Activated CD4-positive, alpha-beta T cell treated with anti-CD3 and anti-CD28 coated beads, Interleukin-10, Interleukin-2, amounts not matched to agents 100 ng/mL and 50 ng/mL, durations not matched to agents 16 hours and 8 hours (primary cell): ENCODE data around the gene IRF3.
A peak's percentile ranks its signal among the peaks of the same experiment; 100 is the strongest.

Experiments used
- DNase-seq: peaks from one replicate; pipeline ENCODE4 v3.0.0-alpha.2; 2020

IRF3 gene, protein sequence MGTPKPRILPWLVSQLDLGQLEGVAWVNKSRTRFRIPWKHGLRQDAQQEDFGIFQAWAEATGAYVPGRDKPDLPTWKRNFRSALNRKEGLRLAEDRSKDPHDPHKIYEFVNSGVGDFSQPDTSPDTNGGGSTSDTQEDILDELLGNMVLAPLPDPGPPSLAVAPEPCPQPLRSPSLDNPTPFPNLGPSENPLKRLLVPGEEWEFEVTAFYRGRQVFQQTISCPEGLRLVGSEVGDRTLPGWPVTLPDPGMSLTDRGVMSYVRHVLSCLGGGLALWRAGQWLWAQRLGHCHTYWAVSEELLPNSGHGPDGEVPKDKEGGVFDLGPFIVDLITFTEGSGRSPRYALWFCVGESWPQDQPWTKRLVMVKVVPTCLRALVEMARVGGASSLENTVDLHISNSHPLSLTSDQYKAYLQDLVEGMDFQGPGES

DNA sequence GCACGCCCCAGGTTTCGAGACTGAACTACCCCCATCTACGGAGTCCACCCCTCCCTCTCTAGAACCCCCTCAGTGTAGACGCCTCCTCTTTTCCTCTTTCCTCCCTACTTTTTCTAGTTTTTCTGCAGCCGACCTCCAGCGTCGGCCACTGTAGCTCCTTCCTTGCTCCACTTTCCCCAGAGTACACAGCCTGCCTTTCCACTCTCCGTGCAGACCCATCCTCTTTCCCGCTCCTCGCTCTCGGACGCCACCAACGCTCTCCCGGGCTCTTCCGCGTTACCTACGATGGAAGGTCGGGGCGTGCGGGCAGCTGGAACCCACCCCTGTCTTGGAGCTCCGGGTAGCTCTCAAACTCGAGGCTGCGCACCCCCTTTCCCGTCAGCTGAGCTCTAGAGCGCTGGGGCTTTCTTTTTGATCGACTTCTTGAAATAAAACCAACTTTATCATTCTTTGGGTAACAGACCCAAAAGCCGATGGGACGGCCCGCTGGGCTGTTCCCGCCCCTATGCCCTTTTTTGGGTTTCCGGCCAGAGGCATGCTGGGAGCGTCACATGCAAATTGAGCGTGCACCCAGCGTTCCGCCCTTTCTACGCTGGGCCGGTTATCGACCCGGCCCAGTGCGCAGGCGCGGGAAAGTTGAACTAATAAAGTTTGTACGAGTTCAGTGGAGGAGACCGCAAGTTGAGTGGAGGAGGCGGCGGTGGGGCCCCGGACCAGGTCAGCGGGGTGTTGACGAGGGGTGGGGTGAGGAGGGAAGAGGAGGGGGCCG, at the start of gene IRF3, which contains the start of gene BCL2L12:
Gene IRF3 (minus strand): TSS at position 507 of the 769 bp plus-strand sequence. CDS start 1,019 bp downstream, outside the sequence.
Gene BCL2L12 (plus strand): TSS at position 583 of the 769 bp plus-strand sequence. CDS start 760 bp downstream, outside the sequence.
- DNase-seq, result peak; percentile 99

- no peak for DNase-seq
Observed at GRCh38 chr19:49713236-49713845, 47.7 kb upstream of the IRF3 start.

DNA sequence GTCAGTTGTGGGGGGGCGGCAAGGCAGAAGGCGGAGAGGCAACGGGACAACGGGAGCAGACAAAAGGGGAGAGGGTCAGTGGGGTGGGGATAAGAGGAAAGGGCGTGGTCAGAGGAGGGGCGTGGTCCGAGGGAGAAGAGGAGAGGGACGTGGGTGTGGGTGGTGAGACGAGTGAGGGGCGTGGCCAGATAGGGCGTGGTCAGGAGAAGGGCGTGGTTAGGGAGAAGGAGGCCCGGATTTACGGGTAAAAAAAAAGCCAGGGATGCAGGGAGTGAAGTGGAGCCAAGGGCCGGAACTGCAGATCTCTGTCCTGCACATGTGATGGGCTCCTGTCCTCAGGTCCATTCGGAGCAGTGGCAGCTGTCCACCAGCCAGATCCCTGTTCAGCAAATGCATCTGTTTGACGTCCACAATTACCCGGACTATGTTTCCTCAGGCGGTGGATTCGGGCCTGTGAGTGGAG, 46.8 kb upstream of the IRF3 start:
- no peak for DNase-seq

DNA sequence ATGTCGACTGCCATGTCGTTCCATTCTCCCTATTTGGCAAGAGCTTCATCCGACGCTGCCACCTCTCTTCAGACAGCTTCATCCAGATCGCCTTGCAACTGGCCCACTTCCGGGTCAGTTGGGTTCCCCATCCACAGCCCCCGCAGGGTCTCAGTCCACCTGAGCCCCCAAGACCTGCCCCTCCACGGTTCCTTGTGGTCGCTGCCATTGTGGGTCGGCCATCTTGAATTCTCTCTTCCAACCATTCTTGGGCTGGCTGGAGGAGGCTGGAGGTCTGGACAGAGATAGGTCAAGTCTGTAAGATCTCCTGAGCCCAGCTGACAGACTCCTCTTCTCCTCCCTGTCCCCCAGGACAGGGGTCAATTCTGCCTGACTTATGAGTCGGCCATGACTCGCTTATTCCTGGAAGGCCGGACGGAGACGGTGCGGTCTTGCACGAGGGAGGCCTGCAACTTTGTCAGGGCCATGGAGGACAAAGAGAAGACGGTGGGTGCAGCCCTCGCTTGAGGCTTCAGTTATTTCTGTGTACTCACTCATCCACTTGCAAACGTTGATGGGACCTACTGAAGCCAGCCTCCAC, 44.8 kb upstream of the IRF3 start:
- no peak for DNase-seq

DNA sequence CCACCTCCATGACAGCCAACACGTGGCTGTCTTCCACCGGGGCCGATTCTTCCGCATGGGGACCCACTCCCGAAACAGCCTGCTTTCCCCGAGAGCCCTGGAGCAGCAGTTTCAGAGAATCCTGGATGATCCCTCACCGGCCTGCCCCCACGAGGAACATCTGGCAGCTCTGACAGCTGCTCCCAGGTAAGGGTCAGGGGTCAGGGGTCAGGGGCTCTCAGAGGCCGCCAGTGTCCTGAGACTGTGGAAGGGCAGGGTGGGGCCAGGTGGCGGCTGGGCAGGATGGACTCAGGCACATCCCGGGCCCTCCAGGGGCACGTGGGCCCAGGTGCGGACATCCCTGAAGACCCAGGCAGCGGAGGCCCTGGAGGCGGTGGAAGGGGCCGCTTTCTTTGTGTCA, 40.3 kb upstream of the IRF3 start:
- no peak for DNase-seq

DNA sequence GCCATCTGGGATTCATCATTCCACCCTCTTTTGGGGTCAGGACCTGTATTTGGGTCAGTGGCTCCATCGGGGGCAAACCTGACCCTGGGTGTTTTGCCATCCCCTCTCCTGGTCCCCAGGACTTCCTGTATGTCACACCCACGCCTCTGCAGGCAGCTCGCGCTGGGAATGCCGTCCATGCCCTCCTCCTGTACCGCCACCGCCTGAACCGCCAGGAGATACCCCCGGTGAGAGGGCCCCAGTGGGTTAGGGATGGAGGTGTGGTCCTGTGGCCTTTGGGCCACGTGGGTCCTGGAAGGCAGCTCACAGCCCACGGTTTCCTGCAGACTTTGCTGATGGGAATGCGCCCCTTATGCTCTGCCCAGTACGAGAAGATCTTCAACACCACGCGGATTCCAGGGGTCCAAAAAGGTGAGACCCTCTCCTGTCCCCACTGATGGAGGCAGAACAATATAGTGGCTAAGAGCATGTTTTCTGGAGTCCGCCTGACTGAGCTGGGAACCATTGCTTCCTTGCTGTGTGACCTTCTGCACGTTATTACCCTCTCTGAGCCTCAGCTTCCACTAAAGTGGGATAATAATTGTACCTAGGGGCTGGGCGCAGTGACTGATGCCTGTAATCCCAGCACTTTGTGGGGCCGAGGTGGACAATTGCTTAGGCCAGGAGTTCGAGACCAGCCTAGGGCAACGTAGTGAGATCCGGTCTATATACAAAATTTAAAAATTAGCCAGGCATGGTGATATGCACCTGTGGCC, 39.4 kb upstream of the IRF3 start:
- DNase-seq, result no peak

DNA sequence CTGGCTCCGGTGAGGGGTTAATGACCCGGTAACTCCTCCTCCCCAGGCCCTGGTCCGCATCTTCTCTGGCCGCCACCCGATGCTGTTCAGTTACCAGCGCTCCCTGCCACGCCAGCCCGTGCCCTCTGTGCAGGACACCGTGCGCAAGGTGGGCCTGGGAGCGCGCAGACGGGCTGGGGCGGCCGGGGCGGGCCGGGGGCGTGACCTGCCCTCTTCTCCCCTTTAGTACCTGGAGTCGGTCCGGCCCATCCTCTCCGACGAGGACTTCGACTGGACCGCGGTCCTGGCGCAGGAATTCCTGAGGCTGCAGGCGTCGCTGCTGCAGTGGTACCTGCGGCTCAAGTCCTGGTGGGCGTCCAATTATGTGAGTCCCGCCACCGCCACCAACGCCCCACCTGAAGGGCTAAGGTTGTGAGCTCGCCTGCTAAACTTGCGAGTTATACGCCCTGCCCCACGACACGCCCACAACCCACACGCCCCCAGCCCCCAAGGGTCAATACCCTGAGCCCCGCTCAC, 35.7 kb upstream of the IRF3 start:
- DNase-seq, result no peak

- DNase-seq, result no peak
Observed at GRCh38 chr19:49700563-49700962, 34.9 kb upstream of the IRF3 start.

GRCh38 chr19:49699364-49699763, 33.7 kb upstream of the IRF3 start:
- DNase-seq, result no peak

GRCh38 chr19:49696865-49697264, 31.2 kb upstream of the IRF3 start:
- no peak for DNase-seq

DNA sequence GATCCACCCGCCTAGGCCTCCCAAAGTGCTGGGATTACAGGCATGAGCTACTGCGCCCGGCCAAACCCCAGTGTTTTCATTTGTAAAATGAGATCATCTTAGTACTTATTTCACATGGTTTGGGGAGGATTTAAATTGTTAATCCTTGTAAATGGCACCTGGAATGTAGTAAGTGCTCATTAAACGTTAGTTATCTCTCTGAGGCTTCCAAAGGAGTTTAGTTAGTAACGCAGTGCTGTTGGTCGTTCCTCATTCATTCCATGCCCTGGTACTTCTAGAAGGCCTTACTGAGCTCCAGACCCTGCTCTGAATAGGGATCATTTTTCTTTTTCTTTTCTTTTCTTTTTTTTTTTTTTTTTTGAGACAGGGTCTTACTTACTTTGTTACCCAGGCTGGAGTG, 30.5 kb upstream of the IRF3 start:
- DNase-seq, result no peak

DNA sequence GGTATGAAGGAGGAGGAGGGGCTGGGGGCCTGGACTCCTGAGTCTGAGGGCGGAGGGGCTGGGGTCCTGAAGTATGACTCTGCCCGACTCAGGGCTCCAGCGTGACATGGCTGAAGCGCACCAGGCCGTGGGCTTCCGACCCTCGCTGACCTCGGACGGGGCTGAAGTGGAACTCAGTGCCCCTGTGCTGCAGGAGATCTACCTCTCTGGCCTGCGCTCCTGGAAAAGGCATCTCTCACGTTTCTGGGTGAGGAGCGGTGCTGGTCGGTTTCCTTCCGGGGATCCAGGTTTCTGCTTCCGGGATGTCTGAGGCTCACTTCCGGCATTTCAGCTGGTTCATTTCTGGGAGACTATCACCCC, 26.5 kb upstream of the IRF3 start:
- DNase-seq, result no peak

DNA sequence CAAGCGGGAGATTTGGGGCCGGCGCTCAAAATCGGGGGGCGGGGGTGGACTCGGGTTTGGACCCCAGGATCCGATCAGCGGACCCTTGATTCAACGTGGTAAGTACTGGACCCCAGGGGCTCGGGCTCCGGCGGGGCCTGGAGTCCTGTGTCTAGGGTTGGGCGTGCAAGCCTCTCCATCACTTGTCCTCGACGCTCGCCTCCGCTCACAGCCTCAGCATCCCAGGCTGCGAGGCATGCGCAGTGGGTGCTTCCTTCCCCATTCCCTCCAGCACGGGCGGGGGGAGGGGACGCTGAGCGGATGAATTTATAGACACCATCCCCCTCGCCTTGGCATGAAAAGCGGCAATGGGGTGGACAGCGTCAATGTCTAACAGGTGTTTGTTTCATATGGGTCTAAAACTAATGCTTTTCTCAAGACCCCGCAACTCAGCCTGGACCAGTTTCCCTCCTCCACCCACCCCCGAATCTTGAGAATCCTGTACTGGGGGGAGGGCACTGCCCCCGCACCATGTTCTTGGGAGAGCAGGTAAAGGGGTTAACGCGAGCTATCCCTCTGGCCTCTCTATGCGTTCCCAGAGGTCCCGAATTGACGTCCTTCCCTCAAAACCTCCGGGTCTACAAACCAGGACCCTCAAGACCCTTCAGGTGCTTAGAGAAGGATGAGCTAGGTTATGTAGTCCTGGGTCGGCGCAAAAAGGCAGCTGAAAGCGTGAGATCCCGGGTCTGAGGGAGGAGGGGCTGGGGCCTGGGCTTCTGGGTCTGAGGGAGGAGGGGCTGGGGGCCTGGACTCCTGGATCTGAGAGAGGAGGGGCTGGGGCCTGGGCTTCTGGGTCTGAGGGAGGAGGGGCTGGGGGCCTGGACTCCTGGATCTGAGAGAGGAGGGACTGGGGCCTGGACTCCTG, 25.8 kb upstream of the IRF3 start:
- no peak for DNase-seq

DNA sequence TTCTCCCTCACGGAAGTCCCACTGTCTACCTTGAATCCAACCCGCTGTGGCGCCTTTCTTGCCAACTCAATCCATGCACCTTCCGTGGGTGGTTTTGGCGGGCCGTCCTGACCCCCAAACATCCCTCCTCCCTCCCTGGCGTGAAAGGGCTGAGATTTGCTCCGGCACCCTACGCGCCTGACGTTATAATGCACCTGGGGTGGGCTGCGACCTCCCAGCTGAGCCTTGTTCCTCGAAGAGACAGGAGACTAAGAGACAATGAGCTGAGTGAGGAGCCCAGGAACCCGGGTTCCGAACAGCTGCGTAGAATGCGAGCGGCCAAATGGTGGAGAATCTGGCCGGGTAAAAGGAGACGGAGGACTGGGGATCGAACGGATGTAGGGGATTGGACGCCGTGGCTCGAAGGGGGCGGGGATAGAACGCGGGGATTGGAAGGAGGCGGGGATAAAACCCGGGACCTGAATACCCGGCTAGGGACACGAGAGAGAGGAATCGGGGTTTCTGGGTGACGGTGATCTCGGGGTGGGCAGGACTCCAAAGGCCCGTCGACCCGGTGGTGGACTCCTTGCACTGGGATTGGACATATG, 25.1 kb upstream of the IRF3 start, which contains the start of gene CPT1C:
Gene CPT1C (plus strand): TSS at position 461 of the 587 bp plus-strand sequence. CDS start 1,137 bp downstream, outside the sequence.
- peak; percentile 62 for DNase-seq

DNA sequence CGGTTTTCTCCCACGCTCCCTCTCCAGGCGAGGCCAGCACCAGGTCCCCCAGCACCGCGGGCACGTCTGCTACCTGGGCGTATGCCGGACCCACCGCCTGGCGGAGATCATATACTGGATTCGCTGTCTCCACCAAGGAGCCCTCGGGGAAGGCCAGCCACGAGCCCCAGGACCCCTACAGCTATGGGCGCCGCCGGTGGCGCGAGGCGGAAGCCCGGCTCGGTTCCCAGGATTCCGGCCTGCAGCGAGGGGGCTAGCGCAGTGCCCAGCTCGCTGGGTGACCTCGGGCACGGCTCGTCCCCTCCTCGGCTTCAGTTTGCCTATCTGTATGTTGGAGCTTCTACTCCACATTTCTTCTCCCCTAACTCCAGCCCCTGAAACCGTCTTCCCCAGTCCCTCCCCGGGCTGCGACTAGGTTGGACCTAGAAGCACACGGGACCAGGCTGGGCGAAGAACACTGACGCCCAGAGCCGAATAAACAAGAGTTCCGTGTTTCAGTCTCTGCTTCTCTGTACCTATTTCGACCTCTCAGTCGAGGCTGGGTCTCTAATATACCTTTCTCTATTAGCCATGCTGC, 24.5 kb upstream of the IRF3 start:
- DNase-seq, result no peak

- peak; percentile 40 for DNase-seq
Observed at GRCh38 chr19:49689133-49690078, 23.7 kb upstream of the IRF3 start, which contains the start of gene ADM5. Gene ADM5, plus strand, starts transcription at chr19:49689594. Its CDS starts 244 bp downstream, at chr19:49689838.

DNA sequence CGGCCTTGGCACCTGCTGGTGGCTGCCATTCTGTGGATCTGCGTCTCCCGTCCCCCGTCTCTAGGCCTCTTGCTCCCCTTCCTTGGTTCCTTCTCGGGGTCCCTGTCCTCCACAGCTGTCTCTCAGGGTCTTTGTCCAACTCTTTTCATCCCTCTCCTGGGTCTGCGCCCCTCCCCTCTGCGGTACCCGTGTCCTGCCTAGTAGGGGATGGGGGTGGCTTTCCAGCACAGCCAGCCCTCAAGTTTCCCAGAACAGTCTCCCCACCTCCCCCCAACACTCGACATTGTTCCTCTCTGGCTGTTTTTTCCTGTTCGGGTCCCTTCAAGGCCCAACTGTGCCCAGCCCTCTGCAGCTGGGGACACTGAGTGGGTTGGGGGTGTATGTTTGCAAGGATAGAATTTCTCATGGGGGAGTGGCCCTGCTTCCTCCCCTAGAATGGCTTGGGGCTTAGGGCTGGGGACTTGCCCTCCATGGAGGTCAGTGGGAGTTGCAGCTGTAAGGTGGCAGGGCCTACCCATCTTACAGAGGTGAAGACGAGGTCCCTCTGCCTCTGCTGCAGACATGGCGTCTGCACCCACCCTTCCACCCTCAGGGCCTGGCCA, 23.0 kb upstream of the IRF3 start:
- DNase-seq, result no peak
